UCSD-AML1 (cell line): Measurements from ENCODE around the gene SPIRE1.

Source experiments
- DNase-seq: peaks from one replicate; lab custom pipeline; 2025; ENCODE audit not compliant: unreplicated experiment; lab: John Stamatoyannopoulos, UW

SPIRE1 gene

GRCh38 chr18:12657684-12658425 lies at the start of gene SPIRE1:
Gene SPIRE1 (minus strand): TSS chr18:12658107. CDS start chr18:12657866, 241 bp downstream.
- peak; percentile 75 for DNase-seq

DNA sequence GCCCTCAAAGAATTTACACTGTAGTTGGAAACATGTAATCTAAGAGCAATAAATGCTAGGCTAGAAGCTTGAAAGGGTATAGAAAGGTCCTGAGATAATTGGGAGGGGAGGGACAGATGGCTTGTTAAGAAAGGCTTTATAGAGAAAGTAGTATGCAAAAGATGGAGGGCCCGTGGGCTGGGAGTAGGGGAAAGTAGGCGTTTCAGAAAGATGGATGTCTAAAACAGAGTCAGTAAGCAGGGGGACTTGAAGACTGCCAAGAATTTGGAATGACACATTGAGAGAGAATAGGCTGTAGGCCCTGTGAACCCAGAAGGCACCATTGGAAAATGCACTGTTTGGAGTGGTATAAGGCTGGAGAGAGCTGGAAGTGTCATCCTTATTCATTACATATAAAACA lies 45.8 kb upstream of the SPIRE1 start:
- DNase-seq = no peak

DNA sequence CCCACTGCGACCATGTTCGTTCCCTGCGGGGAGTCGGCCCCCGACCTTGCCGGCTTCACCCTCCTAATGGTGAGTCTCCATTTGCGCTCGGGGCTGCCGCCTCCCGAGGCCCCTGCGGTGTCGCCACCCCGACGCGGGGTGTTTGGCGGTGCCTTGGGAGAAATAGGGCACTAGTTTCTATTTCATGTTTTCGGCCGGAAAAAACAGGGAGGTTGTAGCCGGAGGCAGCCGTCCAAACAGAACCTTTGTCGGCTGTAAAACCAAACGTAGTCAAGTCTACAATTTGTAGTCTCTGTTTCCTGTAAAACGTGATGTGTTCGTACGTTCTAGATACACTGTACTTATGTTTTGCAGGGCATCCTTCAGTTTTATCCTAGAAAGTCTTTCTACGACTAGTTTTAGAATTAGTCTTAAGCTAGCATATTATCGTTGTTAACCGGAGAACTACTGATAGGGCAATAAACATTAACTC lies 45.2 kb upstream of the SPIRE1 start:
- no peak for DNase-seq

- peak; percentile 91 for DNase-seq
Measured at GRCh38 chr18:12702221-12703095, 44.6 kb upstream of the SPIRE1 start, which contains the start of the genes CEP76 and PSMG2. Gene CEP76 (minus strand): TSS chr18:12702723. CDS start chr18:12702548, 175 bp downstream. Gene PSMG2 (plus strand): TSS chr18:12703042. CDS start chr18:12703108, 66 bp downstream.

DNA sequence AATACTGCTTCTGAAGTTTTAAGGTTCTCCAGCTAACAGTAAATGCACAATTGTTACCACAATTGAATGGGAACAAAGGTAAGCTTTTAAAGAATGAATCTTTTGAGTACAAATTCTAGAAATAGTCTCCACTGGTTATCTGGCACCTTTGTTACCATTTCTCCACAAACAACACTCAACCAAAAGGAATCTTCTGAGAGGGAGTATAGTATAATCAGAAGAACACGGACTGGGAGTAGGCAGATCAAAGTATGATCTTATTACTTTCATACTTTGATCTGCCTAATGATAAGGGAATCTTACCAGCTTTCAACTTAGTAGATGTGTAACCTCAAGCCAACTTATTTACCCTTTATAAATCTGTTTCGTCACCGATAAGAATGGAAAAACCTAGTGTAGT lies 43.3 kb upstream of the SPIRE1 start:
- no peak for DNase-seq

DNA sequence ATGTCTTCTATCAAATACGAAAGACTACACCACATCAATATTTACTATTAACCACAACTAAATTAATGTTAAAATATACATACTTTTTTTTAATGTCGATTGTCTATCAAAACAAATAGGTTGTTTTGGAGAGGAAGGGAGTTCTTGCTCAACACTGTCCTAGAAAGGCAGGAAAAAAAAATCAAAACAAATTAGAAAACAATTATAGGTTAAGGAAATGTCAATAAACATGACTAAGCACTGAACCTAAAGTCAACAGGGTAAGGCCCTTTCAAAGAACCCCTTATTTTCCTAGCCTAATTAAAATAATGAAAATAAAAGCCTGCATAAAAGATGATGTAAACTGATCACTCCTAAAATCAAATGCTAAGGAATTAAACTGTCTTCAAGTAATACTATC lies 41.8 kb upstream of the SPIRE1 start:
- no peak for DNase-seq

DNA sequence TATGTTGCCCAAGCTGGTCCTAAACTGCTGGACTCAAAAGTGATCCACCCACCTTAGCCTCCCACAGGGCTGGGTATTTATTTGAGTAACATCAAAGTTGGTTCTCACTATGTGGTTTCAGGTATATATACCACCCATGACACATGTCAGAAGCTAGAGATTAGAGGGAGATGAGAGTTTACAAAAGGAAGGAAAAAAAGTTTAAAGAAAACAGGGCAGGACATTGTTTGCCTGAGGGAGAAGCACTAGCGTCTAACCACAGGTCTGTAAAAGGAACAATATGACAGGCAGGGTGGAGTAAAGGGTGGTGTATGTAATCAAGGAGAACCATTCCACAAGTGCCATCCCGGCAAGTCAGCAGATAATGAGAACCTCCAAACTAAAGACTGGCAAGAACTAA lies 36.1 kb upstream of the SPIRE1 start:
- DNase-seq = no peak

DNA sequence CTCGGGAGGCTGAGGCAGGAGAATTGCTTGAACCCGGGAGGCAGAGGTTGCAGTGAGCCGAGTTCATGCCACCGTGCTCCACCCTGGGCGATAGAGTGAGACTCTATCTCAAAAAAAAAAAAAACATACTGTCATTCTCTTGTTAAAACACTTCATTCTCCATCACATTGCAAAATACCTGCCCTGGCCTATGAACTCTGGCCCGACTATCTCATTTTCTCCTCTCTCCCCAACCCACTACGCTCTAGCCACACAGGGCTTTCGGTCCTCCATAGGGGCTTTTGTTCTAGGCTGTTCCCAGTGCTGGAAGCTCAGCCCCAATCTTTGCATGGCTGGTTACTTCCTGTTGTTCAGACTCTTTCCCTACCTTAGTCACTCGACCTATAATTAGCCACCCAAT lies 34.3 kb upstream of the SPIRE1 start:
- no peak for DNase-seq

DNA sequence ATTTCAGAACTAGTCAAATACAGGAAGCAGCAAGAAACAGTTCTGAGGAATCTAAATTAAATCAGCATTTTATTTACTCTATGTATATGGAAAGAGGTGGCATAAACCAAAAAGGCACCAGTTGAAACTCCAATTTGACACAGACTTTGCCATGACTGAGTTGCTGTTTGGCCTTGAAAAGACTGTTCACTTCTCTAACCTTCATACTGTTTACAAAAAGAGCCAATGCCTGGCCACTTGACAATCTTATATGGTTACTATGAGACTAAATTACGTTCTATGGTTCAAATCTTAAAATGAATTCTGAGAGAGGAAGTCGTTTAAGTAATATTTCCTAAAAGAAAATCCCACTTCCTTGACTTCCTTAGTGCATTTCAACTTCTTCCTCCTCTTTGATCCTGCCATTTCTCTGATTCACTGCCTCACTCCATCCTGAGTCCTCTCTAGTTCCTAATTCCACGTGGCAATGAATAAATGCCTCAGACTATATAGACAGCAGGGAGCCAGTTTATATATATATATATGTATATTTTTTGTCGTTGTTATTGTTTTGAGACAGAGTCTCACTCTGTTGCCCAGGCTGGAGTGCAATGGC lies 31.4 kb upstream of the SPIRE1 start:
- no peak for DNase-seq

DNA sequence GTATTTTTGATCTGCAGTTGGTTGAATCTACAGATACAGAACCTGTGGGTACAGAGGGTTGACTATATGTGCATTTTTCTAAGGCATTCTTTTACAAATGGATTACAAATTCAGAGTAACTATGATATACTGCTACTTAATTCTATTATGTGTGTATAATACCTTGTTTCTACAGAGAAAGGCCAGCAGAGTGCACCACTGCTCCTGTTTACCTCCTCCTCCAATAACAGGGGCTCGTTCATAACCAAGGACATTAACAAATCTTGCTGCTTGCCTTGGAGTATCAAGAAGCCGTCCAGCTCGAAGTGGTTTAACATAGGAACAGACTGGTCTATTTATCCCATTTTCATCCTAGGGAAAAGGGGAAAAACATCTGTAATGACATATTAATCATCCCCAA lies 28.2 kb upstream of the SPIRE1 start:
- no peak for DNase-seq

DNA sequence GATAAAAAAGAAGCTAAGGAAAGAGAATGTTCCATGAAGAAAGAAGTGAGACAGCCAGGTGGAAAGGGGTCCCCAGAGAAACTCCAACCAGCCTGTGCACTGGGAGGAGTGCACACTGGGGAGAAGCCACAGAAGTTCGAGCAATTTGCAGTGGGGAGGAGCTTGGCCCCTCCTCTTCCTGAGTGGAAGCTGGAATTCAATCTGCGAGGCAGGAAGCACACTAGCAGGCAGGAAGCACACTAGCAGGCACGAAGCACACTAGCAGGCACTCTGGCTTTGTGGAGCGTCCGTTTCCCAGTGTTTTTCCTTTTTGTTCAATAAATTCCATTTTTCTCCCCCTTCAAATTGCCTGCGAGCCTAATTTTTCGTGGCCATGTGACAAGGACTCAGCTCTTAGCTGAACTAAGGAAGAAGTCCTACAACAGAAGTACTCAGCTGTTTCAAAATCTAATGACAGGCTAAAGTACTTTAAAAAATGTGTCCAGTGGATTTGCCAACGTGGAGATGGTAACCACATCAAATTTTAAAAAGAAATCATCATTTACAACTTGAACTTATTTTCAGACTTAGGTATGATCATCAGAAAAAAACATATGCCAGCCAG lies 21.4 kb upstream of the SPIRE1 start:
- DNase-seq = peak; percentile 74

- DNase-seq = no peak
Measured at GRCh38 chr18:12668041-12668440, 10.1 kb upstream of the SPIRE1 start.

- peak; percentile 14 for DNase-seq
Measured at GRCh38 chr18:12659904-12660605, 2.1 kb upstream of the SPIRE1 start.

GRCh38 chr18:12658426-12659138 lies 675 bp upstream of the SPIRE1 start:
- peak; percentile 64 for DNase-seq

DNA sequence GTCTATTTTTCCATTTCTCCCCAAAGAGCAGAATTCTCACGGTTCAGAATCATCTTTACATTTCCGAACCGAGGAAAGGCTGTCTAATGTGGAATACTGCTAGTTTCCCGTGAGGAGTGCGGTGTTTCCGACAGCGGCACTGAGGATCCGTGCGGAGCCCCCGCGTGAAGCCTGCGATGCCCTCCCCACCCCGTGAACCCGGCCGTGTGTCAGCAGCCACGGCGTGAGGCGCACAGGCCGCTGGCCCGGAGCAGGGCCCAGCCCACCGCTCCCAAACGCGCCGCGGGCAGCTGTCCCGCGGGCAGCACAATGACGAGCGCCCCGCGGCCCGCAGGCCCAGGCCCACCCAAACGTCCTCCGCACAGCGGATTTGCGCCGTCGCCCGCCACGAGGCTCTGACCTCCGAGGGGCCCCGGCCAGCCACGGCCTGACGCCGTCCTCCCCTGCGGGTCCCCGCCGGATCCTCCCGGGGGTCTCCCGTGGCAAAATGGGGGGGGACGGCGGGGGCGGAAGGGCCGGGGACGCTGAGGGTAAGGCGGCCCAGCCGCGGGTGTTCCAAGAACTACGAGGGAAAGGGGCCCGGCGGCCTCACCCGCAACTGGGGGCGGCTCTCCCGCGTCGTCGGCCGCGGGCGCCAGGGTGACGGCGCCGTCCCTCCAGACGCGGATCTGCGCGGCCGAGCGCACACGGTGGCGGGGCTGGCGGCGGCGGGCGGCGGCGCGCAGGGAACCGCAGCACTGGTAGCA lies 796 bp downstream of the SPIRE1 start:
- peak; percentile 56 for DNase-seq

GRCh38 chr18:12656605-12656937 lies 1.3 kb downstream of the SPIRE1 start:
- no peak for DNase-seq

- DNase-seq = no peak
Measured at GRCh38 chr18:12654971-12655370, 2.9 kb downstream of the SPIRE1 start.

GRCh38 chr18:12652861-12653401 lies 5.0 kb downstream of the SPIRE1 start:
- no peak for DNase-seq

DNA sequence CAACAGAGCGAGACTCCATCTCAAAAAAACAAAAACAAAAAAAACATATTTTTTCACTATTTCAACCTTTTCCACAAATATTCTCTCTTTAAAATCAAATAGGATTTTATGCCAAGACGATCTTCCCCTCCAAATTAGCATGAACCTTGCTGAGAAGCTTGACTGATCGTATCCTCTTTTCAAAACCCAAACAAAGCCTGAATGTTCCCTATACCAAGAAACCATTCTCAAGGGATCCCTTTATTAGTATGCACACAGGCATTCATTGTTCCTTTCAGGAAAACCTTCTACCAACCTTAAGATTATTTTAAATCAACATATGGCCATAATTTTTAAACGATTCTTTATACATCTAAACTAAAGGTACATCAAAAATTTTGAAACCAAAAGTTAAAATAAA lies 6.3 kb downstream of the SPIRE1 start:
- DNase-seq = no peak
